B cell (primary cell): ENCODE results near the gene EMP2. TPM values are rescaled to one million over a fixed set of nuclear protein-coding genes. Genes with fewer than 3 reads are reported as not detected.

Source experiments
- ATAC-seq: fragments of 200-7000 bp; cut with Tn5 transposase; one replicate; pipeline ENCODE4 v1.10.0; 2021; ENCODE audit warnings: low read depth, mild to moderate bottlenecking, moderate number of reproducible peaks, moderate library complexity
- CTCF ChIA-PET: fragments of 350-600 bp; sonication (Branson Sonifier 250); formaldehyde crosslinking; loops from one replicate; lab custom pipeline; 2021; ENCODE audit warnings: antibody characterized with exemption, inconsistent platforms; lab: Charles Lee
- POLR2A ChIA-PET: fragments of 350-600 bp; sonication (Branson Sonifier 250); formaldehyde crosslinking; loops from one replicate; lab custom pipeline; 2021; ENCODE audit warnings: antibody characterized with exemption; lab: Charles Lee
- DNase-seq: peaks from one replicate; pipeline ENCODE4 v3.0.0; 2013
- H2AFZ ChIP-seq: 2 replicates; pipeline ENCODE4 v1.6.1; 2012; ENCODE audit warnings: mild to moderate bottlenecking, low read depth, low read length; ENCODE audit not compliant: insufficient read depth, poor library complexity, severe bottlenecking
- H3K27ac ChIP-seq, 2 donors: 1 replicate in 1 of 2; 2 replicates in 1 of 2; pipeline ENCODE4 v1.5.1; 2012 to 2013; ENCODE audit warnings: low read length in 2 of 2, mild to moderate bottlenecking in 2 of 2, moderate library complexity in 1 of 2
- H3K27me3 ChIP-seq, 4 experiments: fragments of 200-600 bp in 1 of 4; sonication (generic) in 1 of 4; replicated peaks in 1 of 4; 1 replicate in 2 of 4; 2 replicates in 2 of 4; pipeline versions ENCODE4 v1.6.1 to v1.7.0; 2013 to 2016; ENCODE audit warnings: low read length in 3 of 4, mild to moderate bottlenecking in 2 of 4, mixed read lengths in 1 of 4, moderate library complexity in 1 of 4; ENCODE audit not compliant: insufficient read depth in 4 of 4, control insufficient read depth in 3 of 4; ENCODE audit errors: control extremely low read depth in 1 of 4
- H3K36me3 ChIP-seq, 2 experiments: replicated peaks in 1 of 2; 1 replicate in 1 of 2; 2 replicates in 1 of 2; pipeline versions ENCODE4 v1.6.1 to v1.7.1; 2013; ENCODE audit warnings: low read length in 1 of 2; ENCODE audit not compliant: insufficient read depth in 2 of 2, control insufficient read depth in 1 of 2; ENCODE audit errors: control extremely low read depth in 1 of 2, extremely low read depth in 1 of 2
- H3K4me1 ChIP-seq, 2 donors: fragments of 200-600 bp in 1 of 2; sonication (generic) in 1 of 2; 1 replicate in 1 of 2; 2 replicates in 1 of 2; pipeline versions ENCODE4 v1.5.1 to v1.6.1; 2013 to 2017; ENCODE audit warnings: low read length in 2 of 2; ENCODE audit not compliant: control insufficient read depth in 2 of 2, insufficient read depth in 2 of 2
- H3K4me2 ChIP-seq: replicated peaks from 2 replicates; pipeline ENCODE3; 2012; ENCODE audit warnings: mild to moderate bottlenecking, low read depth, low read length; ENCODE audit not compliant: poor library complexity, severe bottlenecking
- H3K4me3 ChIP-seq, 5 experiments: fragments of 200-600 bp in 1 of 5; sonication (generic) in 1 of 5; 1 replicate in 3 of 5; 2 replicates in 2 of 5; pipeline versions ENCODE4 v1.5.1 to v1.7.0; 2011 to 2016; ENCODE audit warnings: low read length in 4 of 5, mild to moderate bottlenecking in 4 of 5, low read depth in 2 of 5, control low read depth in 1 of 5, moderate library complexity in 1 of 5; ENCODE audit not compliant: insufficient read depth in 1 of 5; ENCODE audit errors: control extremely low read depth in 1 of 5, extremely low read depth in 1 of 5
- H3K79me2 ChIP-seq: fragments of 200-600 bp; sonication (generic); one replicate; pipeline ENCODE4 v1.6.0; 2016; ENCODE audit warnings: low read length; ENCODE audit not compliant: control insufficient read depth, insufficient read depth
- H3K9ac ChIP-seq: fragments of 200-600 bp; sonication (generic); 2 replicates; pipeline ENCODE4 v1.6.1; 2017; ENCODE audit warnings: mild to moderate bottlenecking, low read length, moderate library complexity
- H3K9me3 ChIP-seq, 3 donors: one replicate each; pipeline versions ENCODE4 v1.6.1 to v1.7.1; 2013; ENCODE audit warnings: low read length in 2 of 3; ENCODE audit not compliant: control insufficient read depth in 2 of 3, insufficient read depth in 1 of 3; ENCODE audit errors: control extremely low read depth in 1 of 3
- H4K20me1 ChIP-seq: 2 replicates; pipeline ENCODE4 v1.6.0; 2012; ENCODE audit warnings: mild to moderate bottlenecking, low read length; ENCODE audit not compliant: insufficient read depth, control insufficient read depth, poor library complexity, severe bottlenecking
- H3K27ac Mint-ChIP-seq: one replicate; pipeline ENCODE4 v1.8.0; 2021; ENCODE audit warnings: mixed read lengths
- H3K27me3 Mint-ChIP-seq: one replicate; pipeline ENCODE4 v1.8.0; 2021; ENCODE audit warnings: mixed read lengths
- H3K4me1 Mint-ChIP-seq: one replicate; pipeline ENCODE4 v1.8.0; 2021; ENCODE audit warnings: mixed read lengths
- H3K4me3 Mint-ChIP-seq: one replicate; pipeline ENCODE4 v1.8.0; 2021; ENCODE audit warnings: mixed read lengths
- H3K9me3 Mint-ChIP-seq: one replicate; pipeline ENCODE4 v1.8.0; 2022; ENCODE audit warnings: mixed read lengths; ENCODE audit not compliant: insufficient read depth
- EZH2 ChIP-seq: IDR thresholded peaks from 2 replicates; pipeline ENCODE4 v1.6.1; 2012; ENCODE audit warnings: borderline replicate concordance, low read depth, mild to moderate bottlenecking, moderate library complexity, low read length; ENCODE audit not compliant: insufficient read depth, poor library complexity, severe bottlenecking
- WGBS: methylation state at CpG from one replicate; pipeline ENCODE4 v1.1.5; 2013; ENCODE audit warnings: missing lambda C conversion rate; ENCODE audit not compliant: insufficient coverage; 5-methylcytosine and 5-hydroxymethylcytosine counted together
- intact Hi-C: fragments of 100-400 bp; cut with micrococcal nuclease; formaldehyde crosslinking; loops from one replicate; pipeline ENCODE4 v1.10.0; 2022
- polyA plus RNA-seq: library from polyadenylated mRNA; depleted of rRNA; stranded (reverse); fragments of >200 nt; gene quantifications from 2 replicates; pipeline ENCODE4 v1.2.3, GENCODE V29; 2012
- total RNA-seq, 2 donors: library from RNA; stranded (reverse); fragments of 120-200 nt in 1 of 2; gene quantifications; 1 replicate in 1 of 2; 2 replicates in 1 of 2; pipeline versions ENCODE4 v1.2.3 to v1.2.4, GENCODE V29; 2013 to 2022
- TF ChIP-seq, protein P1 (sequence below): fragments of 200-600 bp; IDR thresholded peaks from one replicate; pipeline ENCODE4 v1.8.0; 2022; ENCODE audit warnings: antibody characterized with exemption, mild to moderate bottlenecking

EMP2 gene
- total and polyA plus RNA-seq, 2 donors (not counting 1 experiment from before 2014, with no cell fraction given), result 0.01 TPM; not detected in 1

DNA sequence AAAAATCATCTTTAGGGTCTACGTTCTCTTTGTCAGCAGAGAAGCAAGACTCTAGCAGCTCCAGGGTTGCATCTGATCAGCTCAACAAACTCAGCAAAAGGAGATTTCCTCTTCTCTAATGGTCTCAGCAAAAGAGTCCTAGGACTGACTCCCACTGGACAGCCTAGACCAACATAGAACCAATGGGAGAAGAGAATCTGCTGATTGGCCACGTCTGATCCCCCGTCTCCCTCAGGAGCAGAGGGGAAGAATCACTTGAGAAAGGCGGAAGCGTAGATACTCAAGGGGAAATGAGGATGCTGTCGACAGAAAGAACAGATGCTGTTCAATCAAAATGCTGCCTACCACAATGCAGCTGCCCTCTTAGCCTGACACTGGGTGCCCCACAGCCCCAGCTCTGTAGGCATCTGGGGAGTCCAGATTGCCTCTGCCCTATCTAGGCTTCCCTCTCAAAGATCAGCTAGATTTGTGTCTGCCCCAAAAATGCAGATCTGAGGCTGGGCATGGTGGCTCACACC lies 31.5 kb upstream of the EMP2 start:
- Mint-ChIP-seq H3K27me3 (peaks cover 3% of the 10 kb centered on the region), H3K9me3 (no peaks in the 10 kb centered on the region), H3K27ac (no peak overlapping the region), H3K4me3 (no peak overlapping the region), H3K4me1 (peaks cover 16% of the 10 kb centered on the region)
- Histone ChIP-seq H3K27me3 (peaks cover 0 to 6% (median 0%) of the 10 kb centered on the region in 4 experiments), H3K9ac (no peak overlapping the region), H4K20me1 (no peaks in the 10 kb centered on the region), H3K27ac (no peak overlapping the region), H3K4me3 (no peak overlapping the region), H3K79me2 (no peaks in the 10 kb centered on the region), H3K9me3 (peaks cover 0 to 4% (median 0%) of the 10 kb centered on the region in 3 donors), H2AFZ (no peak overlapping the region), H3K4me1 (peaks cover 14 to 22% of the 10 kb centered on the region in 2 donors), H3K4me2 (no peak overlapping the region), H3K36me3 (no peaks in the 10 kb centered on the region)
- no peak for DNase-seq
- TF ChIP-seq EZH2, result no peak
- TF ChIP-seq, protein P1, sequence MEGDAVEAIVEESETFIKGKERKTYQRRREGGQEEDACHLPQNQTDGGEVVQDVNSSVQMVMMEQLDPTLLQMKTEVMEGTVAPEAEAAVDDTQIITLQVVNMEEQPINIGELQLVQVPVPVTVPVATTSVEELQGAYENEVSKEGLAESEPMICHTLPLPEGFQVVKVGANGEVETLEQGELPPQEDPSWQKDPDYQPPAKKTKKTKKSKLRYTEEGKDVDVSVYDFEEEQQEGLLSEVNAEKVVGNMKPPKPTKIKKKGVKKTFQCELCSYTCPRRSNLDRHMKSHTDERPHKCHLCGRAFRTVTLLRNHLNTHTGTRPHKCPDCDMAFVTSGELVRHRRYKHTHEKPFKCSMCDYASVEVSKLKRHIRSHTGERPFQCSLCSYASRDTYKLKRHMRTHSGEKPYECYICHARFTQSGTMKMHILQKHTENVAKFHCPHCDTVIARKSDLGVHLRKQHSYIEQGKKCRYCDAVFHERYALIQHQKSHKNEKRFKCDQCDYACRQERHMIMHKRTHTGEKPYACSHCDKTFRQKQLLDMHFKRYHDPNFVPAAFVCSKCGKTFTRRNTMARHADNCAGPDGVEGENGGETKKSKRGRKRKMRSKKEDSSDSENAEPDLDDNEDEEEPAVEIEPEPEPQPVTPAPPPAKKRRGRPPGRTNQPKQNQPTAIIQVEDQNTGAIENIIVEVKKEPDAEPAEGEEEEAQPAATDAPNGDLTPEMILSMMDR, result no peak
- ATAC-seq, result no peak
- WGBS, result 80% methylated on average over 1 of the region's 6 CpGs
- intact Hi-C loops, result no loop called here
- CTCF ChIA-PET, result no interaction called here
- POLR2A ChIA-PET, result no interaction called here

DNA sequence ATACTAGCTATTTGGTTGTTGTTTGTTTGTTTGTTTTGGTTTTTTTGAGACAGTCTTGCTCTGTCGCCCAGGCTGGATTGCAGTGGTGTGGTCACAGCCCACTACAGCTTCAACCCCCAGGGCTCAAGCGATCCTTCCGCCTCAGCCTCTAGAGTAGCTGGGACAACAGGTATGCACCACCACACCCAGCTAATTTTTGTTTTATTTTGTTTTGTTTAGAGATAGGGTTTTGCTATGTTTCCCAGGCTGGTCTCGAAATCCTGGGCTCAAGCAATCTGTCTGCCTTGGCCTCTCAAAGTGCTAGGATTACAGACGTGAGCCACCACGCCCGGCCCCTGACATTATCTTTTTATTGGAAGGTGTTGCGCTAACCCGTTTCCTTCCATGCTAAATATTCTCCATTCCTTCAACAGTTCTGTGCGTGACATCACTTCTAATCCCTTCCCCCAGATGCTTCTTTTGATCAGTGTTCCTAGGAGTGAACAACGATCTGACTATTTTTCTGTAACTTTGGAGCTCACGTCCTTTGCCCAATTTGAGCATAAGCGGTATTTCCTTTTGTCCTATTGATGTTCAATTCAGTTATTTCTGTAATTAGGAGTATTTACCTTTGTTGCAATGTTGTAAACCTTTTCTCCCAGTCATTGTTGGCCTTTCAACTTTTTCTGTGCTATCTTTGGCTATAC lies 30.2 kb upstream of the EMP2 start:
- WGBS, result 83% methylated on average over 3 of the region's 13 CpGs
- H3K9me3 Mint-ChIP-seq, result no peaks in the 10 kb centered on the region
- ChIA-PET POLR2A (interaction anchor here (0.6 kb wide), 2 partner anchors 378 to 826 kb away, joined by 3 to 4 read pairs; no protein-coding TSS in a partner anchor), CTCF (interaction anchor here (0.7 kb wide), 1 partner anchor 256 kb away, joined by 5 read pairs; no protein-coding TSS in a partner anchor)
- intact Hi-C loops, result no loop called here
- H3K79me2 ChIP-seq, result no peaks in the 10 kb centered on the region
- no peak overlapping the region for H3K27ac ChIP-seq
- no peak overlapping the region for H3K27ac Mint-ChIP-seq
- H3K4me1 ChIP-seq, result peaks cover 14 to 22% of the 10 kb centered on the region in 2 donors
- peaks cover 4% of the 10 kb centered on the region for H3K27me3 Mint-ChIP-seq
- H3K4me3 Mint-ChIP-seq, result no peak overlapping the region
- no peak for DNase-seq
- H2AFZ ChIP-seq, result no peak overlapping the region
- H3K9me3 ChIP-seq, result peaks cover 0 to 4% (median 0%) of the 10 kb centered on the region in 3 donors
- no peak overlapping the region for H3K4me3 ChIP-seq
- H3K4me2 ChIP-seq, result no peak overlapping the region
- H4K20me1 ChIP-seq, result no peaks in the 10 kb centered on the region
- H3K36me3 ChIP-seq, result no peaks in the 10 kb centered on the region
- peaks cover 0 to 11% (median 1%) of the 10 kb centered on the region in 4 experiments for H3K27me3 ChIP-seq
- ATAC-seq, result no peak
- peaks cover 16% of the 10 kb centered on the region for H3K4me1 Mint-ChIP-seq
- TF ChIP-seq, protein P1, result no peak
- TF ChIP-seq EZH2, result no peak
- H3K9ac ChIP-seq, result no peak overlapping the region
